Smooth muscle cell (in vitro differentiated cells): ENCODE results near the gene E2F2. TPM values are rescaled to one million over a fixed set of nuclear protein-coding genes. Genes with fewer than 3 reads are reported as not detected.

Source experiments
- DNase-seq: peaks from one replicate; lab custom pipeline; 2025; ENCODE audit not compliant: unreplicated experiment; lab: John Stamatoyannopoulos, UW
- H2AFZ ChIP-seq: fragments of 200-600 bp; sonication (generic); 2 replicates; pipeline ENCODE4 v1.6.0; 2016; ENCODE audit warnings: antibody characterized with exemption, low read depth, mild to moderate bottlenecking
- H3F3A ChIP-seq: fragments of 200-600 bp; sonication (generic); 2 replicates; pipeline ENCODE4 v1.6.0; 2017; ENCODE audit warnings: antibody characterized with exemption, low read depth
- H3K27ac ChIP-seq: fragments of 200-600 bp; sonication (generic); 2 replicates; pipeline ENCODE4 v1.5.1; 2016; ENCODE audit warnings: low read depth, mild to moderate bottlenecking
- H3K27me3 ChIP-seq: fragments of 200-600 bp; sonication (generic); 2 replicates; pipeline ENCODE4 v1.6.1; 2016; ENCODE audit warnings: low read depth, mild to moderate bottlenecking
- H3K36me3 ChIP-seq: fragments of 200-600 bp; sonication (generic); 2 replicates; pipeline ENCODE4 v1.5.1; 2016; ENCODE audit warnings: low read depth
- H3K4me1 ChIP-seq: fragments of 200-600 bp; sonication (generic); 2 replicates; pipeline ENCODE4 v1.5.1; 2016; ENCODE audit warnings: low read depth
- H3K4me2 ChIP-seq: fragments of 200-600 bp; sonication (generic); 2 replicates; pipeline ENCODE4 v1.6.0; 2016; ENCODE audit warnings: mild to moderate bottlenecking
- H3K4me3 ChIP-seq: fragments of 200-600 bp; sonication (generic); 2 replicates; pipeline ENCODE4 v1.5.1; 2016; ENCODE audit warnings: mild to moderate bottlenecking
- H3K79me2 ChIP-seq: fragments of 200-600 bp; sonication (generic); 2 replicates; pipeline ENCODE4 v1.6.0; 2016; ENCODE audit warnings: low read depth, mild to moderate bottlenecking
- H3K9ac ChIP-seq: fragments of 200-600 bp; sonication (generic); 2 replicates; pipeline ENCODE4 v1.6.0; 2016; ENCODE audit warnings: low read depth
- H3K9me3 ChIP-seq: fragments of 200-600 bp; sonication (generic); replicated peaks from 2 replicates; pipeline ENCODE4 v1.5.1; 2016; ENCODE audit warnings: low read depth
- H4K20me1 ChIP-seq: fragments of 200-600 bp; sonication (generic); 2 replicates; pipeline ENCODE4 v1.6.0; 2016; ENCODE audit warnings: low read depth
- CTCF ChIP-seq: fragments of 200-600 bp; sonication (generic); IDR thresholded peaks from 2 replicates; pipeline ENCODE4 v1.5.1; 2017; ENCODE audit warnings: borderline replicate concordance, mild to moderate bottlenecking, antibody characterized with exemption; ENCODE audit not compliant: insufficient read depth, poor library complexity, severe bottlenecking
- WGBS: methylation state at CpG from one replicate; pipeline ENCODE4 v1.1.7; 2016; ENCODE audit warnings: low lambda C conversion rate; 5-methylcytosine and 5-hydroxymethylcytosine counted together
- polyA plus RNA-seq: library from polyadenylated mRNA; unstranded; fragments of >200 nt; fragmentation: Nextera tagmentation; extraction: Ambion mirVana; gene quantifications from 2 replicates; pipeline ENCODE4 v1.2.1, GENCODE V29; 2016
- total RNA-seq: library from RNA; depleted of rRNA; stranded (reverse); fragments of >200 nt; gene quantifications from 2 replicates; pipeline ENCODE4 v1.2.3, GENCODE V29; 2014

E2F2 gene
- total and polyA plus RNA-seq, 2 experiments from 2014 or later = 0.63 to 1.4 TPM

GRCh38 chr1:23577056-23578004 is 46.3 kb upstream of the E2F2 start:
- H3K4me3 ChIP-seq = peak overlapping the region; percentile 14
- no peaks in the 10 kb centered on the region for H3K27me3 ChIP-seq
- TF ChIP-seq CTCF = no peak

GRCh38 chr1:23576338-23577055 is 45.5 kb upstream of the E2F2 start:
- Histone ChIP-seq H3K36me3 (no peaks in the 10 kb centered on the region), H2AFZ (no peak overlapping the region), H3K27ac (peak overlapping the region; percentile 95), H3K4me2 (peak overlapping the region; percentile 78), H3K79me2 (no peaks in the 10 kb centered on the region), H3K27me3 (no peaks in the 10 kb centered on the region), H3K4me1 (peaks cover 30% of the 10 kb centered on the region), H3F3A (peaks cover 42% of the 10 kb centered on the region), H3K9ac (peak overlapping the region; percentile 52), H3K9me3 (no peaks in the 10 kb centered on the region), H3K4me3 (peak overlapping the region; percentile 14), H4K20me1 (no peaks in the 10 kb centered on the region)
- 73% methylated on average over 7 of the region's 7 CpGs for WGBS
- DNase-seq = no peak
- no peak for TF ChIP-seq CTCF

More at GRCh38 chr1:23577056-23578004, 46.3 kb upstream of the E2F2 start:
- H4K20me1 ChIP-seq = no peaks in the 10 kb centered on the region
- H3K36me3 ChIP-seq = no peaks in the 10 kb centered on the region
- no peak overlapping the region for H2AFZ ChIP-seq
- peak overlapping the region; percentile 95 for H3K27ac ChIP-seq
- peaks cover 30% of the 10 kb centered on the region for H3K4me1 ChIP-seq
- H3K79me2 ChIP-seq = no peaks in the 10 kb centered on the region
- peak overlapping the region; percentile 78 for H3K4me2 ChIP-seq
- WGBS = 4% methylated on average over 11 of the region's 11 CpGs
- no peaks in the 10 kb centered on the region for H3K9me3 ChIP-seq
- no peak for DNase-seq
- H3K9ac ChIP-seq = peak overlapping the region; percentile 52
- peaks cover 42% of the 10 kb centered on the region for H3F3A ChIP-seq

GRCh38 chr1:23575226-23575810 is 44.3 kb upstream of the E2F2 start:
- no peak for DNase-seq
- Histone ChIP-seq H3K9me3 (no peaks in the 10 kb centered on the region), H3K27ac (peak overlapping the region; percentile 95), H3K9ac (no peak overlapping the region), H3K79me2 (no peaks in the 10 kb centered on the region), H3K36me3 (no peaks in the 10 kb centered on the region), H3K4me2 (no peak overlapping the region), H3K4me1 (peaks cover 24% of the 10 kb centered on the region), H3K4me3 (no peak overlapping the region), H3K27me3 (no peaks in the 10 kb centered on the region), H3F3A (peaks cover 35% of the 10 kb centered on the region), H4K20me1 (no peaks in the 10 kb centered on the region), H2AFZ (no peak overlapping the region)
- 83% methylated on average over 5 of the region's 5 CpGs for WGBS
- no peak for TF ChIP-seq CTCF
